ENCODE results near the gene PARVB.

PARVB gene

DNA sequence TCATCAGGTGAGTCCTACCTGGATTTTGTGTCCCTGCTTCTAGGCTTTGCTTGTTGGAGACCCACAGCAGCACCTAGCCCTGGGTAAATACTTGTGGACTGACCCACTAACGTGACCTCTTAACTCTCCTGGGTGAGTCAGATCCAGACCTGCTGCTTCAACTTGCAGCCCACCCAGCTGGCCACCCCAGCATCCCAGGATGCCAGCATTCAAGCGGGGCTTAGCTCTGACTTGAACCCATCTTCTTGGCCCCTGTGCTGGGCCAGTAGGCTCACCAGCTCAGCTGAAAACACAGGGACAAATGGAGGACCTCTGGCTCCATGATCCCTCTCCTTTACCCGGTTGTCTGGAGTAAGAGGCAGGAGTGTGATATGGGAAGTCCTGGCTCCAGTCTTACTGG is 190.1 kb downstream of the PARVB start:
- Mint-ChIP-seq H3K36me3 (ENCODE audit: low read depth) (peaks cover 12% of the 10 kb centered on the region), H3K4me1 (ENCODE audit: low read depth) (peaks cover 5% of the 10 kb centered on the region), H3K9me3 (peaks cover 7% of the 10 kb centered on the region), H3K27ac (no peak overlapping the region), H3K27me3 (ENCODE audit: low read depth) (no peaks in the 10 kb centered on the region), H3K4me3 (no peak overlapping the region)
- no peak for DNase-seq (ENCODE audit: low spot score)

GRCh38 chr22:44214764-44215163 is 190.7 kb downstream of the PARVB start:
- no peak overlapping the region for H3K27ac Mint-ChIP-seq
- peaks cover 8% of the 10 kb centered on the region for H3K36me3 Mint-ChIP-seq (ENCODE audit: low read depth)
- DNase-seq (ENCODE audit: low spot score) = no peak
- H3K27me3 Mint-ChIP-seq (ENCODE audit: low read depth) = no peaks in the 10 kb centered on the region
- peaks cover 2% of the 10 kb centered on the region for H3K4me1 Mint-ChIP-seq (ENCODE audit: low read depth)
- H3K9me3 Mint-ChIP-seq = peaks cover 4% of the 10 kb centered on the region
- H3K4me3 Mint-ChIP-seq = no peak overlapping the region

DNA sequence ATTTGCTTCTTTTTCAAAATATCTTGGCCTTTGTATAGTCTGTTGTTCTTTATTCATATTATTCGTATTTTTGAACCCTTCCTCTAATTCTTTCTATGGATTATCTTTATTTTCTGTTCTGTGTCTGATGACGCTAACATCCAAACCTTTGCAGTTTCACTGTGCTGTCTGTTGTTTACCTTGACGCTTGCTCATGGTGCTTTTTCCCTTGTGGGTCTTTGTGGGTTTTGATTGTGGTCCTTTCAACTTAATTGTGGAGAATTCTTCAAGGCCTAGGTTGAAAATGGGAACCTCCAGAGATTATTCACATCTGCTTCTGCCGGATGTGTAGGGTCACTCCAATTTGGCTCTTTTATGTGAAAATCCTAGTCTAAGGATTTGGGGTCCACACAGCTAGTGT is 191.2 kb downstream of the PARVB start:
- peaks cover 3% of the 10 kb centered on the region for H3K9me3 Mint-ChIP-seq
- no peak overlapping the region for H3K27ac Mint-ChIP-seq
- H3K27me3 Mint-ChIP-seq (ENCODE audit: low read depth) = no peaks in the 10 kb centered on the region
- H3K4me3 Mint-ChIP-seq = no peak overlapping the region
- peaks cover 6% of the 10 kb centered on the region for H3K36me3 Mint-ChIP-seq (ENCODE audit: low read depth)
- H3K4me1 Mint-ChIP-seq (ENCODE audit: low read depth) = no peaks in the 10 kb centered on the region
- DNase-seq (ENCODE audit: low spot score) = no peak

- no peaks in the 10 kb centered on the region for H3K27me3 Mint-ChIP-seq (ENCODE audit: low read depth)
- no peaks in the 10 kb centered on the region for H3K4me1 Mint-ChIP-seq (ENCODE audit: low read depth)
- peaks cover 3% of the 10 kb centered on the region for H3K9me3 Mint-ChIP-seq
- peaks cover 2% of the 10 kb centered on the region for H3K36me3 Mint-ChIP-seq (ENCODE audit: low read depth)
- H3K4me3 Mint-ChIP-seq = no peak overlapping the region
- no peak for DNase-seq (ENCODE audit: low spot score)
- H3K27ac Mint-ChIP-seq = no peak overlapping the region
These were observed 193.2 kb downstream of the PARVB start for GRCh38 chr22:44217346-44217745.

- Mint-ChIP-seq H3K4me1 (ENCODE audit: low read depth) (no peaks in the 10 kb centered on the region), H3K4me3 (no peak overlapping the region), H3K27ac (no peak overlapping the region), H3K36me3 (ENCODE audit: low read depth) (peaks cover 2% of the 10 kb centered on the region), H3K9me3 (peaks cover 3% of the 10 kb centered on the region), H3K27me3 (ENCODE audit: low read depth) (no peaks in the 10 kb centered on the region)
- no peak for DNase-seq (ENCODE audit: low spot score)
These were observed 194.0 kb downstream of the PARVB start for GRCh38 chr22:44218071-44218470.

GRCh38 chr22:44219101-44219870 is 195.2 kb downstream of the PARVB start:
- no peak for DNase-seq (ENCODE audit: low spot score)
- H3K4me1 Mint-ChIP-seq (ENCODE audit: low read depth) = no peaks in the 10 kb centered on the region
- no peak overlapping the region for H3K27ac Mint-ChIP-seq
- no peak overlapping the region for H3K4me3 Mint-ChIP-seq
- H3K27me3 Mint-ChIP-seq (ENCODE audit: low read depth) = no peaks in the 10 kb centered on the region
- H3K36me3 Mint-ChIP-seq (ENCODE audit: low read depth) = peaks cover 2% of the 10 kb centered on the region
- peaks cover 3% of the 10 kb centered on the region for H3K9me3 Mint-ChIP-seq

DNA sequence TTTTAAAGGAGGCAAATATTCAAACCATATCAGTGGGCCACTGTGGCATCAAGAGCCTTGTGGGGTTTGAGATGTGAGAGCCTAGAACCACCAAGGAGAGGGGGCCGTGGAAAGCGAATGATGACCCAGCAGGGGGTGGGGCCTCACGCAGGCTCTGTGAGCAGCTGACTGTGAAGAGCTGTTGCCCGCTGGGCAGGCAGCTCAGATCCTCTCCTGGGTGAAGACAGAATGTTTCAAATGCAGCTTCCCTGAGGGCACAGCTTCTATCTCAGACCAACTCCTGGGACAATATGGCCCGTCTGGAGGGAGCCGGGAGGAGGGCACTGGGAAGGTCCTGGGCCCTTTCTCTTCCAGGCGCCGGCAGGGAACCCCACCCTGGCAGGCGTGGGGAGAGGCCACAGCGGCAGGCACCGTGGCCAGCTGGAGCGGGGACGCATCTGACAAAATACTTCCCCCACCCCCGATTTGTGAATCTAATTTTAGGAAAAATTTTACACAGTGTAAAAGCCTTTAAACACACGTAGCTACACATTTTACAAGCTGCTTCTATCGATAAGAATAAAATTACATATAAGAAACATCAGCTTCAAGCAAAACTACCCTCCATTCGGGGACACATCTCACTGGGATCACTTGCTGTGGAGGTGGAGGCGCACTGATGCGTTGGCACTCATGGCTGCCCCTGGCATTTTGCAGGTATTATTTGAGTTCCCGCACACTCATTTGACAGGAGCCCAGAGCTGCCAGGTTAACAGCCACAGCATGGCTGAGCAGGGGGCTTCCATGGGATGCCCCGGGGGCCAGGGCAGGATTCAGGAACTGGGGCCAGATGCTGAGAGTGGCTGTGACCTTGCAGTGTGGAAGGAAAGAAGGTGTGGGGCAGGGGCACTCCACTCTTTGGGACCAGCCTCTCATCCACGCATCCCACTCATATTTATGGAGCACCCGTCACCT is 196.9 kb downstream of the PARVB start:
- H3K27me3 Mint-ChIP-seq (ENCODE audit: low read depth) = no peaks in the 10 kb centered on the region

DNA sequence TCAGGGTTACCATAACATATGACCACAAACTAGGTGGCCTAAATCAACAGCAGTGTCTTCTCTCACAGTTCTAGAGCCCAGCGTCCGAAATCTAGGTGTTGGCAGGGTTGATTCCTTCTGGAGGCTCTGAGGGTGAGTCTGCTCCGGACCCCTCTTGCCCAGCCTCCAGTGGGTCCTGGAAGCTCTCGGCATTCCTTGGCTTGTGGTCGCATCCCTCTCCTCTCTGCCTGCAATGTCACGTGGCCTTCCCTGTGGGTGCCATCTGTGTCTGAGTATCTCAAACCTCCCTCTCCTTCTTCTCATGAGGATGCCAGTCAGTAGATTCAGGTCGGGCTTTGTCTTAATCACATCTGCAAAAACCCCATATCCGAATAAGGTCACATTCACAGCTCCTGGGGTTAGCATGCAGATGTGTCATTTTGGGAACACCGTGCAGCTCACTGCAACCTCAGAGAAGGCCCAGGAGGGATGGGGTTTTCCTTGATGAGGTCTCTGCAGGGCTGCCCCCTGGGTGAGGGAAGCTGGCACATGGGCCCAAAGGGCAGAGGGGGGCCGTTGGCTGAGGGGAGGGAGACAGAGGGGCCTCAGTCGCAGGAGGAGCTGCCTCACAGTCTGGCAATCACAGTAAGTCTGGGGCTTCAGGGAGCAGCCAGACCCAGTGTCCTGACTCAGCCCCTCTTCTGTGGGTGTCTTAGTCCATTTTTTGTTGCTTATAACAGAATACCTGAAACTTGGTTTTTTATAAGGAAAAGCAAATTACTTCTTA is 197.8 kb downstream of the PARVB start:
- DNase-seq (ENCODE audit: low spot score) = no peak
- no peak overlapping the region for H3K4me3 Mint-ChIP-seq
- no peaks in the 10 kb centered on the region for H3K9me3 Mint-ChIP-seq
- H3K4me1 Mint-ChIP-seq (ENCODE audit: low read depth) = no peaks in the 10 kb centered on the region
- H3K27me3 Mint-ChIP-seq (ENCODE audit: low read depth) = peaks cover 3% of the 10 kb centered on the region
- H3K36me3 Mint-ChIP-seq (ENCODE audit: low read depth) = no peaks in the 10 kb centered on the region
- no peak overlapping the region for H3K27ac Mint-ChIP-seq

More for the DNA sequence above, 196.9 kb downstream of the PARVB start:
- Mint-ChIP-seq H3K36me3 (ENCODE audit: low read depth) (peaks cover 2% of the 10 kb centered on the region), H3K4me3 (no peak overlapping the region), H3K4me1 (ENCODE audit: low read depth) (no peaks in the 10 kb centered on the region), H3K27ac (no peak overlapping the region), H3K9me3 (peaks cover 3% of the 10 kb centered on the region)
- no peak for DNase-seq (ENCODE audit: low spot score)
